Gastroesophageal sphincter (tissue), 2 donors: ENCODE results near the gene TBCE.

Experiments
- EP300 ChIP-seq: sonication (generic); formaldehyde crosslinking; IDR thresholded peaks from one replicate; pipeline ENCODE4 v1.6.1; 2017; ENCODE audit warnings: antibody characterized with exemption, mild to moderate bottlenecking
- POLR2A ChIP-seq, 2 donors: fragments of 450-650 bp; IDR thresholded peaks; one replicate each; pipeline ENCODE4 v1.6.1; 2017; ENCODE audit warnings: antibody characterized with exemption in 2 of 2, mild to moderate bottlenecking in 2 of 2, moderate library complexity in 1 of 2
- POLR2AphosphoS5 ChIP-seq: sonication (generic); formaldehyde crosslinking; IDR thresholded peaks from one replicate; pipeline ENCODE4 v1.6.1; 2017; ENCODE audit warnings: antibody characterized with exemption

DNA sequence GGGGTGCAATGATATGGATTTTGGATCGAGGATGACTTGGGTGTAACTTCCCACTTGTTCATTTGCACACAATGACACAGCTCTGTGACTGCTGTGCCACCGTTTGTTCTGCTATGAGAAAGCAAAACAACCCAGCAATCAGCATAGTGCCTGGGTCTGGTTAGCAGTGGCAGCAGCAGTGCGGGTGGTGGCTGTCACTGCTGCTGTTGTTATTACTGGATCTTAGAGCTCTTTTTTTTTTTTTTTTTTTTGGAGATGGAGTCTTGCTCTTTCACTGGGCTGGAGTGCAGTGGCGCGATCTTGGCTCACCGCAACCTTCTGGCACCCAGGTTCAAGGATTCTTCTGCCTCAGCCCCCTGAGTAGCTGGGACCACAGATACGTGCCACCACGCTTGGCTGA, 56.9 kb downstream of the TBCE start:
- TF ChIP-seq EP300 (no peak), POLR2A (IDR thresholded peaks at IDR 0.05) (no peak), POLR2AphosphoS5 (no peak)
